CD4-positive, alpha-beta memory T cell (primary cell): ENCODE results near the gene HLF. TPM values are rescaled to one million over a fixed set of nuclear protein-coding genes. Genes with fewer than 3 reads are reported as not detected.

Experiments used
- CTCF ChIA-PET: fragments of 350-600 bp; sonication (Branson Sonifier 250); formaldehyde crosslinking; loops from one replicate; lab custom pipeline; 2021; ENCODE audit warnings: inconsistent platforms; ENCODE audit not compliant: partially characterized antibody; lab: Charles Lee
- POLR2A ChIA-PET: fragments of 350-600 bp; sonication (Branson Sonifier 250); formaldehyde crosslinking; loops from one replicate; lab custom pipeline; 2021; ENCODE audit not compliant: partially characterized antibody; lab: Charles Lee
- DNase-seq, 5 donors: peaks; one replicate each; pipeline versions ENCODE4 v3.0.0 to v3.0.0-alpha.2; 2020 to 2022; ENCODE audit warnings: mixed read lengths in 1 of 5
- H3K27ac ChIP-seq: one replicate; pipeline ENCODE4 v1.7.0; 2013; ENCODE audit warnings: low read depth, low read length
- H3K27me3 ChIP-seq: 2 replicates; pipeline ENCODE4 v1.7.0; 2013; ENCODE audit warnings: mild to moderate bottlenecking, low read length, moderate library complexity; ENCODE audit not compliant: insufficient read depth
- H3K36me3 ChIP-seq: 2 replicates; pipeline ENCODE4 v1.7.0; 2013; ENCODE audit warnings: mild to moderate bottlenecking, low read length, moderate library complexity; ENCODE audit not compliant: insufficient read depth
- H3K4me1 ChIP-seq: 2 replicates; pipeline ENCODE4 v1.7.0; 2013; ENCODE audit warnings: mild to moderate bottlenecking, low read length, moderate library complexity; ENCODE audit not compliant: insufficient read depth
- H3K4me3 ChIP-seq, 2 donors: one replicate each; pipeline ENCODE4 v1.7.0; 2013; ENCODE audit warnings: low read length in 2 of 2, mild to moderate bottlenecking in 1 of 2
- H3K9me3 ChIP-seq, 2 donors: one replicate each; pipeline ENCODE4 v1.7.0; 2013; ENCODE audit warnings: low read length in 2 of 2, control low read depth in 1 of 2; ENCODE audit not compliant: control insufficient read depth in 1 of 2
- H3K27ac Mint-ChIP-seq, 7 donors: one replicate each; pipeline ENCODE4 v1.8.0; 2020 to 2021; ENCODE audit warnings: mixed read lengths in 7 of 7, mild to moderate bottlenecking in 6 of 7, inconsistent platforms in 3 of 7, moderate library complexity in 3 of 7
- H3K27me3 Mint-ChIP-seq, 2 donors: one replicate each; pipeline ENCODE4 v1.8.0; 2020 to 2021; ENCODE audit warnings: mixed read lengths in 2 of 2
- H3K36me3 Mint-ChIP-seq, 2 donors: one replicate each; pipeline ENCODE4 v1.8.0; 2020 to 2021; ENCODE audit warnings: mixed read lengths in 2 of 2, inconsistent platforms in 1 of 2, mild to moderate bottlenecking in 1 of 2
- H3K4me1 Mint-ChIP-seq, 4 donors: one replicate each; pipeline ENCODE4 v1.8.0; 2020 to 2021; ENCODE audit warnings: mixed read lengths in 4 of 4, mild to moderate bottlenecking in 1 of 4
- H3K4me3 Mint-ChIP-seq, 8 donors: one replicate each; pipeline ENCODE4 v1.8.0; 2020 to 2021; ENCODE audit warnings: mixed read lengths in 8 of 8, mild to moderate bottlenecking in 7 of 8, moderate library complexity in 6 of 8, inconsistent platforms in 3 of 8
- H3K9me3 Mint-ChIP-seq, 8 donors: one replicate each; pipeline ENCODE4 v1.8.0; 2020 to 2021; ENCODE audit warnings: mixed read lengths in 8 of 8, mild to moderate bottlenecking in 5 of 8, inconsistent platforms in 3 of 8, moderate library complexity in 1 of 8
- intact Hi-C: fragments of 100-400 bp; cut with micrococcal nuclease; formaldehyde crosslinking; loops from one replicate; pipeline ENCODE4 v1.15.1; 2023
- polyA plus RNA-seq, 2 donors: library from polyadenylated mRNA; unstranded; fragments of 300-500 nt; fragmentation: Illumina TruSeq; gene quantifications; one replicate each; pipeline ENCODE4 v1.2.3, GENCODE V29; 2021
- total RNA-seq, 2 experiments: library from RNA; stranded (reverse); gene quantifications; one replicate each; pipeline ENCODE4 v1.2.3, GENCODE V29; 2021

HLF gene
- total and polyA plus RNA-seq, 4 experiments from 2014 or later, result 3.2 to 3.9 (median 3.6) TPM

DNA sequence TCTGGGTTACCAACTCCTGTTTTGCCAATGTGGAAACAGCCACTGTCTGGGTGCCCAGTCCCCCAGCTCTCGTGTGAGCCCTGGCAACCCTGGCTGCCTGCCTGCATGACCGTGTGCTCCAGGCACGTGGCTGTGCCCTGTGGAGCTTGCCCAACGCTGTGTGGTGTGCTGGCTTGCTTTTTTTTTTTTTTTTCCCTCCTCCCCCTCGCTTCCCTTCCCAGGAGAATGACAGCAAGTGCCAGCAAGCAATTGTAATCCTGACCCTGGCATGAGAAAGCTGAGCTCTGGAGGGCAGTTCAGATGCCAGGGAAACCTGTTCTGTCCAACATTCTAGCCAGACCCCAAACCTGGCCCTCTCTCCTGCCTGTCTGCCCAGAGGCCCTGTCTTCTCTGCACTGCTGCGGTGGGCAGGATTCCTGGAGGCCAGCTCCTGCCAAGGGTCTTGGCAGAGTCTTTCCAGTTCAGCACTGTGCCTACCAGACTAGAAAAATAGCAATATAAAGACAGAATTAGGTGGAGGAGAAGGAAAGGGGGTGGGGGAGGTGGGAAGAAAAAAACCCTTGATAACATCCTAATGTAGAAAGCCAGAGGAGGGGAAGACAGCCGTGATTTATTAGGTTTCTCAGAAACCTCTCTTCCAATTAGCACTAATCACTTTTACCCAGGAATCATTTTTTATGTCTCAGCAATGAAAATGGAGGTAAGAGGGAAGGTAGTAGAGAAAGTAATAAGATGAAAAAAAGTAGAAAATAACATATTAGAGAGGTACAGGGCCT, 9.0 kb downstream of the HLF start:
- H3K27me3 ChIP-seq, result no peaks in the 10 kb centered on the region
- no peak for DNase-seq
- H3K9me3 ChIP-seq, result no peaks in the 10 kb centered on the region
- peaks cover 5 to 36% (median 17%) of the 10 kb centered on the region in 4 donors for H3K4me1 Mint-ChIP-seq
- peaks cover 8 to 18% of the 10 kb centered on the region in 2 donors for H3K36me3 Mint-ChIP-seq
- H3K36me3 ChIP-seq, result no peaks in the 10 kb centered on the region
- H3K27me3 Mint-ChIP-seq, result peaks cover 0 to 2% of the 10 kb centered on the region in 2 donors
- ChIA-PET CTCF (interaction anchor here (1.2 to 1.6 kb wide), 3 partner anchors 21 to 280 kb away, joined by 3 to 5 read pairs (median 4); no protein-coding TSS in a partner anchor), POLR2A (interaction anchor here (0.8 to 1.4 kb wide), 2 partner anchors 8 to 35 kb away, joined by 4 read pairs; no protein-coding TSS in a partner anchor)
- H3K4me1 ChIP-seq, result no peaks in the 10 kb centered on the region
- H3K4me3 Mint-ChIP-seq, result peak overlapping the region in 1 of 8 donors; percentile 37
- H3K27ac ChIP-seq, result no peak overlapping the region
- H3K9me3 Mint-ChIP-seq, result peaks cover 0 to 1% (median 0%) of the 10 kb centered on the region in 8 donors
- H3K4me3 ChIP-seq, result no peak overlapping the region
- intact Hi-C loops, result no loop called here
- H3K27ac Mint-ChIP-seq, result peak overlapping the region in 1 of 7 donors; percentile 51

- POLR2A ChIA-PET, result interaction anchor here (1.0 to 1.4 kb wide), 2 partner anchors 9 to 36 kb away, joined by 4 to 5 read pairs; partner anchors contain the start of gene HLF
- H3K4me1 ChIP-seq, result no peaks in the 10 kb centered on the region
- no peaks in the 10 kb centered on the region for H3K27me3 ChIP-seq
- no peak overlapping the region for H3K4me3 Mint-ChIP-seq
- H3K27ac ChIP-seq, result no peak overlapping the region
- H3K27ac Mint-ChIP-seq, result no peak overlapping the region
- peaks cover 7 to 18% of the 10 kb centered on the region in 2 donors for H3K36me3 Mint-ChIP-seq
- no peak overlapping the region for H3K4me3 ChIP-seq
- H3K4me1 Mint-ChIP-seq, result peaks cover 3 to 27% (median 16%) of the 10 kb centered on the region in 4 donors
- intact Hi-C loops, result no loop called here
- no peaks in the 10 kb centered on the region for H3K9me3 ChIP-seq
- CTCF ChIA-PET, result interaction anchor here (1.0 to 1.6 kb wide), 4 partner anchors 12 to 281 kb away, joined by 3 to 5 read pairs (median 4); no protein-coding TSS in a partner anchor
- peaks cover 0 to 1% (median 0%) of the 10 kb centered on the region in 8 donors for H3K9me3 Mint-ChIP-seq
- no peak for DNase-seq
- H3K27me3 Mint-ChIP-seq, result peaks cover 0 to 2% of the 10 kb centered on the region in 2 donors
- no peaks in the 10 kb centered on the region for H3K36me3 ChIP-seq
Measured at GRCh38 chr17:55274355-55275255, 9.8 kb downstream of the HLF start.

GRCh38 chr17:55275894-55276804, 11.4 kb downstream of the HLF start:
- intact Hi-C loops, result no loop called here
- H3K4me3 Mint-ChIP-seq, result peak overlapping the region in 2 of 8 donors; percentile 17 to 33
- H3K9me3 Mint-ChIP-seq, result peaks cover 0 to 1% (median 0%) of the 10 kb centered on the region in 8 donors
- no peaks in the 10 kb centered on the region for H3K9me3 ChIP-seq
- H3K27me3 ChIP-seq, result no peaks in the 10 kb centered on the region
- H3K4me1 Mint-ChIP-seq, result peaks cover 3 to 25% (median 16%) of the 10 kb centered on the region in 4 donors
- no peak overlapping the region for H3K4me3 ChIP-seq
- no peak overlapping the region for H3K27ac ChIP-seq
- ChIA-PET CTCF (interaction anchor here (0.8 kb wide), 1 partner anchor 18 kb away, joined by 3 read pairs; no protein-coding TSS in a partner anchor), POLR2A (interaction anchor here (1.0 to 1.5 kb wide), 2 partner anchors 11 to 38 kb away, joined by 3 to 4 read pairs; partner anchors contain the start of gene HLF)
- H3K36me3 ChIP-seq, result no peaks in the 10 kb centered on the region
- peaks cover 3 to 10% of the 10 kb centered on the region in 2 donors for H3K36me3 Mint-ChIP-seq
- H3K27me3 Mint-ChIP-seq, result peaks cover 0 to 2% of the 10 kb centered on the region in 2 donors
- H3K27ac Mint-ChIP-seq, result peak overlapping the region in 3 of 7 donors; percentile 32 to 78 (median 67)
- H3K4me1 ChIP-seq, result no peaks in the 10 kb centered on the region
- DNase-seq, result no peak

- ChIA-PET CTCF (interaction anchor here (1.5 to 1.7 kb wide), 2 partner anchors 16 to 18 kb away, joined by 4 read pairs; no protein-coding TSS in a partner anchor), POLR2A (interaction anchor here (0.6 to 1.2 kb wide), 2 partner anchors 13 to 214 kb away, joined by 3 to 4 read pairs; no protein-coding TSS in a partner anchor)
- Histone ChIP-seq H3K36me3 (no peaks in the 10 kb centered on the region), H3K4me3 (no peak overlapping the region), H3K27me3 (no peaks in the 10 kb centered on the region), H3K9me3 (no peaks in the 10 kb centered on the region), H3K27ac (no peak overlapping the region), H3K4me1 (peaks cover 1% of the 10 kb centered on the region)
- no peak overlapping the region for H3K27ac Mint-ChIP-seq
- H3K9me3 Mint-ChIP-seq, result no peaks in the 10 kb centered on the region
- intact Hi-C loops, result no loop called here
- H3K27me3 Mint-ChIP-seq, result no peaks in the 10 kb centered on the region
- peaks cover 3 to 14% (median 9%) of the 10 kb centered on the region in 4 donors for H3K4me1 Mint-ChIP-seq
- no peak for DNase-seq
- no peak overlapping the region for H3K4me3 Mint-ChIP-seq
- peaks cover 4 to 8% of the 10 kb centered on the region in 2 donors for H3K36me3 Mint-ChIP-seq
Measured at GRCh38 chr17:55278173-55278961, 13.6 kb downstream of the HLF start.

- ChIA-PET POLR2A (no interaction called here), CTCF (no interaction called here)
- Histone ChIP-seq H3K36me3 (no peaks in the 10 kb centered on the region), H3K27me3 (no peaks in the 10 kb centered on the region), H3K9me3 (no peaks in the 10 kb centered on the region), H3K4me3 (no peak overlapping the region), H3K27ac (no peak overlapping the region), H3K4me1 (peaks cover 10% of the 10 kb centered on the region)
- no peaks in the 10 kb centered on the region for H3K9me3 Mint-ChIP-seq
- no peak overlapping the region for H3K4me3 Mint-ChIP-seq
- no peak for DNase-seq
- H3K27ac Mint-ChIP-seq, result no peak overlapping the region
- peaks cover 5 to 10% of the 10 kb centered on the region in 2 donors for H3K36me3 Mint-ChIP-seq
- H3K27me3 Mint-ChIP-seq, result no peaks in the 10 kb centered on the region
- intact Hi-C loops, result no loop called here
- H3K4me1 Mint-ChIP-seq, result peaks cover 8 to 21% (median 15%) of the 10 kb centered on the region in 4 donors
Measured at GRCh38 chr17:55279203-55279602, 14.4 kb downstream of the HLF start.

GRCh38 chr17:55279788-55280187, 15.0 kb downstream of the HLF start:
- ChIA-PET CTCF (no interaction called here), POLR2A (no interaction called here)
- Histone ChIP-seq H3K4me3 (no peak overlapping the region), H3K27ac (no peak overlapping the region), H3K9me3 (no peaks in the 10 kb centered on the region), H3K4me1 (peaks cover 16% of the 10 kb centered on the region), H3K27me3 (no peaks in the 10 kb centered on the region), H3K36me3 (no peaks in the 10 kb centered on the region)
- Mint-ChIP-seq H3K4me1 (peaks cover 12 to 27% (median 18%) of the 10 kb centered on the region in 4 donors), H3K4me3 (no peak overlapping the region), H3K9me3 (no peaks in the 10 kb centered on the region), H3K27me3 (no peaks in the 10 kb centered on the region), H3K36me3 (peaks cover 5 to 7% of the 10 kb centered on the region in 2 donors), H3K27ac (no peak overlapping the region)
- DNase-seq, result no peak
- intact Hi-C loops, result no loop called here
